Fibroblast of skin of scalp (primary cell): Measurements from ENCODE around the gene SPATS2.

ENCODE experiments used
- DNase-seq: peaks from one replicate; pipeline ENCODE4 v3.0.0-alpha.2; 2013

The SPATS2 gene

DNA sequence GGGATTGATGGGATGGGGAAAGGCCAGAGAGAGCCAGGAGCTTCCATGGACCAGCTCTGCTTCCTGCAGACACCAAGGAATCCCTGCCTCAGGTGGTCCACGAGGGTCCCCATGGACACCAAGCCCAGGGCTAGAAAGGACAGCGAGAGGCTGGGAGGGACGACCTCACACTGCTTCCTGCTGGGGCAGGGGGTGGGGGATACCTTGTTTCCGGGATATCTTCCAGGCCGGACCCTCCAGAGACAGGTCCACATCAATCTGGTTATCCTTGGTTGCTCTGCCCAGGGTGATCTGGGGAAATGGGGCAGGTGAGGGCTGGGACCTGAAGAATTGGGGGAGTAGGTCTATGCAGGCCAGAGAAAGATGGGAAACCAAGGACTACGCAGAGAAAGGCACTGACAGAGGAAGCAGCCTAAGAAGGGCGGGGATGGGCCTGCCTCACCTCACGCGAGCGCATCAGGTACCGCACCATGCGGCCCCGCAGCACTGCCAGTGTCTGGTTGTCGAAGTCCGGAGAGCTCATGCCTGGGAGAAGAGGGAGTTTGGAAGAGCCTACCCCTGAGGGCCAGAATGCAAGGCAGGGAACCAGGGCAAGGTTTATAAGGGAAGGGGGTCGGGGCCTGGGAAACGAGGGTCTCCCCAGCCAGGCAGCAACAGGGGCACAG lies 191.9 kb downstream of the SPATS2 start:
- no peak for DNase-seq

DNA sequence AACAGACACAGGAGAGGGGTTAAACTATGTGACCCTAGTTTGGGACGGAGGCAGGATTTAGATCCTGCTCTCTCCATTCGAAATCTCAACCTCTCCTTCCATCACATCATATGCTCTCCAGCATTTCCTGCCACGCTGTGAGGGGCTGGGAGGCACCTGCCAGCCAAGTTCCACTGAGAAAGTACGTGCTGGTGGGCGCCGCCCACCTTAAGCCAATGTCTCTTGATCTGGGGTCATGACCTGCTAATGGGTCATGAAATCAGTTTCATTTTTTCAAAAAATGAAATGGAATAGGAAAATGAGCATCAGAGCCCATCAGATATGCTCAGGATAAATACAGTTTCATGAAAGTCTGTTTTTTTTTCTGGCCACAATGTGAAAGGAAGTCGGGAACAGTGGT lies 193.4 kb downstream of the SPATS2 start:
- DNase-seq = no peak

DNA sequence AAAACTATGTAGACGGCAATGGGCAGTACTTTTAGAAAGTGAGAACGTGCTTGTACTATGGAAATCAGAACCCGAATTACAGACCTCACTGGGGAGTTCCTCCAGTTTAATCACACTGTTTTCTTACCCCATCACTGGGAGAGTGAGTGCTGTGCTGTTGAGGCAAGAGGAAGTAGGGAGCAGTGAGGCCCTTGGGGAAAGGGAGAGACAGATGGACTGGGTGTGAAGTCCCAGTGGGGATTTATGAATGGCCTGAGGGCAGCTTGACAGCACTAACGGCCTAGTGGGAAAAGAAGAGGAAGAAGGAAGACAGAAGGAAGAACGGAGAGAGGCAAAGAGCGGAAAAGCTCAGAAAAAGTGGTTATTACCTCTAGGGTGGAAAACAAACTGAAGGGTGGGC lies 195.0 kb downstream of the SPATS2 start:
- no peak for DNase-seq

DNA sequence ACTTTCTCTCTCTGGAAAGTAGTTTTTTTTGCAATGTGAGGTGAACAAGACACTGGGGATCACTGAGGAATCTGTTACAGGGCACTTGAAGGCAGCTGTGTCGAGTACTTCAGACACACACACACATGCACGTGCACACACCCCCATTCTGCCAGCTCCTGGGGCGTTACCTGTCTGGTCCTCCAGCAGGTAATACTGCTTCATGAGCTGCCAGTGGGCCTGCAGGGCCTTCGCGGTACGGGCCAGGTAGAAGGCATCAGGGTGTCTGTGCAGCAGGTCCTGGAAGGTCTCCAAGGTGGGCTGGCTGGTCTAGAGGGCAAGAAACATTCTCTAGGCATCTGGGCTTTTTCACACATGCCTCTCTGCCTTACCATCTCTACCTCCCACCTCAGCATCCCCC lies 195.6 kb downstream of the SPATS2 start:
- DNase-seq = no peak

DNA sequence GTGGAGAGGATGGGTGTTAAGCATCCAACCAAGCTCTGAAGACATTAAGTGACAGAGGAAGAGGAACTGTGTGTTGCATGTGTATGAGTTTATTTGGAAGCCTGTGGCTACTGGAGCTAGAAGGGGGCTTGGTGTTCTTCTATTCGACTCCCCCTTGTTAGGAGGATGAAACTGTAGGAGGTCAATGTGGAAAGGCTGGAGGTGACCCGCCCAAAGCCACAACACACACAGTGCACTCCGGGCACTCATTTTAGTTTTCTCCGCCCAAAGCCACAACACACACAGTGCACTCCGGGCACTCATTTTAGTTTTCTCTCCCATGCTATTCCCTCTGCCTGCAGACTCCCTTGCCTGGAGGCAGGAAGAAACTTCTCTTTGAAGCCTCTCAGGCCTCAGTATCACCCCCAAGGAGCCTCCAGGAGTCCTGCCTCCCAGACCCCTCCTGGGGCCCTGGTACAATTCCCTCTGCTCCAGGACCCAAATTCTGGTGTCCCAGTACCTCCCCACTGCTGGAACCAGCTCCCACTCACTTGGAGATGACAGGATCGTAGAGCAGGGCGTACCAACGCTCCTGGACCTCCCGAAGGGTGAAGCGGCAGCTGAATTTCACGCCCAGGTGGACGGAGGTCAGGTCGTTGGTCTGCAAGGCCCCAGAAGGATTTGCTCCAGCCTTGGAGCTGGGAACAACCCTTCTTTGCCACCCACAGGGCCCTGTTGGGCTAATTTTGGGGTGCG lies 196.9 kb downstream of the SPATS2 start:
- DNase-seq = no peak

DNA sequence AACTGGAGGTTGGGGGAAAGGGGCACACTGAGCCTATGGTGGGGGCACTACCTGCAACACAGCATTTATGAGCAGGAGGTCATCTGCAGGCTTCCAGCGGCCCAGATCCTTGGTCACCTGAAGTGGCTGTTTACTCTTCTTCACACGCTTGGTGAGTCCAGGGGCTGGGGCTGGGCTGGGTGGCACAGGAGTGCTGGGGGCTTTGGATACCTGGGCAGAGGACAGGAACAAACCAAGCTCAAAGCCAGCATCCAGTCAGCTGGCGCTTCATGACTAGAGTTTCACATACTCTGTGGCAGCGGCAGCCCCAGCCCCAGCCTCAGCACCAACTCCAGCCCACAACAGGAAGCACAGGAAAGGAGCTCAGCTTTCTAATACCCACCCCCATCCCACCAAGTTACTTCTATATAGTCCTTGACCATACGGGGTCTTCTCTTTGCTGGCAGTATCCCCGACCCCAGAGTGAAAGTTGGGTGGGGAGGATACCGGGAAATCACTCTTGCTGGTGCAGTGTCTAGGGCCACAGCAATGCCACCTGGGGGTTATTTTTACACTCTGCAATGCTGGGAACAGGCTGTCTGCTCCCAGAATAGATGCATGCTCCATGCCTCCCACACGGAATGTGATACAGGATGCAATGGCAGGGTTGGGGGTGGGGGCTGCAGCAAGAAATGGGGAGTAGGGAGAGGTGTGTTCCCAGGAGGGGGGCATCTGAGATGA lies 197.6 kb downstream of the SPATS2 start:
- no peak for DNase-seq

DNA sequence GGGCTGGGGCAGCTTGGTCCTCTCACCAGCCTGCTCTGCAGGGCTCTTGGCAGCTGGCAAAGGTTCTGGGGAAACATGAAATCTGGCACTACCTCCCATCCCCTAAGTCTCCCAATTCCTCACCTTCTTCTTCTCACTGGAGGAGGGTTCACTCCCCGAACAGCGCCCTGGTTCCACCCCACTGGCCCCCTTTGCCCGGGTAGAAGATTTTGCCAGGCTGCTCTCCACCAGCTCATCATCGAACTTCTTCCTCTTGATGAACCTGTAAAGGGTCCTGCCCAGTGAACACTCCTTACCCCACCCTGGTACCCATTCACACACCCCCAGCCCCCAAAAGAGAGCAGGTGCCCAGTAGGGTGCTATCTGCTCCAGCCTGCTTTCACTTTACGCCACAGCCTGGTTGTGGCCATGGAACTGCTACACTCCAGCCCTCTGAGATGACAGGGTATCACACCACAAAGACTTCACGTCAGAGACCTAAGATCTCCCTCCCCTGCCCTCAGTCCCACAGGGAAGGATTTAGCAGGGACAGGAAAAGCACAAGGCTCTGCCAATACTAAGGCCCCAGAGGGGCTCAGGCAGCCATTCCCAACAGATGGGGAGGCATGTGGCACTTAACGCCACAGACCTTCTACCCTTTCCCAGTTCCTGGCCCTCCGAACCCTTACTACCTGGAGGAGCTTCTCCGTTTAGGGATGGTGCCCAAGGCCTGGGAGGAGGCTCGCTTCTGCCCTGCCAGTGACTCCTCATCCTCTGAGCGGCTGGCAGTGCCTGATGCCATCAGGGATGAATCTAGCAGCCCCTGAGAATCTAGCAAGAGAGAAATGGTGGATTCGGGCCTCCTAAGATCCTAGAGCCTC lies 198.4 kb downstream of the SPATS2 start:
- no peak for DNase-seq

DNA sequence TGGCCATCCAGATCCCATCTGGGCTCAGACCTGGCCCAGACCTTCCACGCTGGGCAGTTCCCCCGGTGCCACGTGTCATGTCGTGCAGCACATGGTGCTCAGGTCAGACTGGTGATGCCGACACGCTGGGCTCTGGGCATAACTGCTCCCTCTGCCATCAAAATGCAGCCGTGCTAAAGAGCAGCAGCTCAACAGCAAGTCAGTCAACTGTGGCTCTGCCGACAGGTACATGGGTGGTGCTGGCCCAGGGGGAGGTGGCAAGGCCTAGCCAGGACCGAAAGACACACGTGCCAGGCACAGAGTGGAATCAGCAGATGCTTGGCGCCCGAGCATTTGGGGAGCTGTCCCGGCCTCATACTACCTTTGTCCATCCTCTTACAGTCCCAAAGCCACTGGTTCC lies 199.1 kb downstream of the SPATS2 start:
- no peak for DNase-seq

DNA sequence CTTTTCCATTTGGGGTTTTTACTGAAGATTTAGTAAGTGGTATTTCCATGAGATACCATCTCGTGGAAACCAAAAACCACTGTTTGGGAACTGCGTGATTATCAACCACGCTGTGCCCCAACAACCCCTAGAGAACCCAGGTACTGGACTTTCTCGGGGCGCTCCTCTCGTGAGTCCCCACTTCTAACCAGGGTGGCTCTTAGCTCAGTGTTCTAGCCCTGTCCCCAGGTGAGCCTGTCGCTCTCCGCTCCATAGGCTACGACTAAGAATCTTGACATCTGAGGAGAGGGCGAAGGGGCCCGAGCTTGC lies 200.0 kb downstream of the SPATS2 start:
- no peak for DNase-seq

DNA sequence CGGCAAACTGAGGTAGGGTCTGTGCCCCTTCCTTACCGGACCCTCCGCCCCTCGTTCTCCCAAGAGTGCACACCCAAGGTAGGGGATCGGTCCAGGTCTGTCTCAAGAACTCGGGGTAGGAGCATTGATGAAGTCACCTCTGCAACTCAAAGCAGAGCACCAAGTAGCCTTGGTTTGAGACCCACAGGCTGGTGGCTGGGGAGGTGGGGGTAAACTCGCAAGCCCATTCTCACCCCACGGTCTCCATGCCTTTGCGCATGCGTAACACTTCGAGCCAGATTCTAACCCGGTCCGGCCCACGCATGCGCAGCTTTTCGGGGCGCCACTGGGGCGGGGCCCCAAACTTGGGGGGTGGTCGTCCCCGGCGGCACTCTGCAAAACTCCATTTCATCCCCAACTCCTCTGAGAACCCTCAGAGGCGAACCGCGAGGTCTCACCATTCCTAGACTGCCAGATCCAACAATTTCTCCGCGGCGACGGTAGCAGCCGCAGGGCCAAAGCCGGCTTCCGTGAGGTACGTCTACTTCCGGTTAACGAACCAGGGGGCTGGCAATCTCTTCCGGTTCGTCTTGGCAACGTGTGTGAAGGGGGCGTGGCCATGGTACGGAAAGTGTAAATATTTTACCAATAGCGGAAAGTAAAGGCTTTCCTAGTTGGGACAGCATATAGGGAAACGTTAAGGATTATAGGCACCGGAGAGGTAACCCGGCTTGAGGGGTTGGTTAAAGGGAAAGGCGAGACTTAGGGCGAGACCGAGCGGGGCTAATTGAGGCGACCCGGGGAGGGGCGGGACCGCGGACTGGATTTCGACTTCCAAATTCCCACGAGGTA lies 200.6 kb downstream of the SPATS2 start, which contains the start of gene MCRS1:
Gene MCRS1 (minus strand): TSS at position 532 of the 831 bp plus-strand sequence. CDS start 1,411 bp downstream, outside the sequence.
- DNase-seq = peak; percentile 92

DNA sequence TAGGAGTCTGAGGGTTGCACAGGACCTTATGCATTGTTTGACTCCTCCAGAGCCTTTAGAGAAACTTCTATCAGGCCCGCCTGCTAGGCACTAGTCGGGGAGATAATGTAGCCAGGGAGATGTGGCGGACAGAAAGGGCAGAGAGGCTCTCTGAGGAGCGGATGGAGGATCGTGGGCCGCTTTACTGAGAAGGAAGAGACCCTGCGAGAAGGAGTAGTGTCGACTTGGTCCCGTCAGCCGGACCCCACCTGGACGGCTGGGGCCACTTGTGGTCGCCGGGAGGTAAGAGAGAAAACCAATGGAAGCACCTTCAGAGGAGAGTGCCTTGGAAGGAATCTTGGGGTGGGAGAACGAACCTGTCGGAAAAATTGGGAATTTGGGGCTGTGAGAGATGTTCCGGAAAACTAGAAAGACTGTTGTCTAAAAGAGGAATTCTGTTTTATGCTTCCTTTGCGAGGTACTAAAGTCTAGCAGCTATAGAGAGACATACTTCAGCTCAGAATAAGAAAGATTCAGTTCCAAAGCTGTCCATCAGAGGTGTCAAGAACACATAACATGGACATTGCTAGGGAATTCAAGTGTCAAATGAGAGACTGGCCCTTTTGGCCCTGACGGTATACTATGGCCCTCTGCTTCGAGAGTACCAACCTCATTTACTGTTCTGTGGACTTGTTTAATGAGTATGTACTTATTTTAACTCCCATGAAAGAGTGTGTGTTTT lies 201.3 kb downstream of the SPATS2 start:
- DNase-seq = no peak
